Liver (tissue), 9 donors: Measurements from ENCODE around the gene SH3TC2. TPM values are rescaled to one million over a fixed set of nuclear protein-coding genes. Genes with fewer than 3 reads are reported as not detected.

Experiments used
- DNase-seq: peaks from one replicate; pipeline ENCODE4 v3.0.0-alpha.2; 2017; ENCODE audit warnings: low spot score
- H3K27ac ChIP-seq, 2 donors: one replicate each; pipeline ENCODE4 v1.7.0; 2013; ENCODE audit warnings: inconsistent platforms in 2 of 2, low read length in 2 of 2, control low read depth in 1 of 2, low read depth in 1 of 2, mild to moderate bottlenecking in 1 of 2
- H3K27me3 ChIP-seq, 4 donors: one replicate each; pipeline versions ENCODE4 v1.6.1 to v1.7.0; 2013; ENCODE audit warnings: low read length in 3 of 4, inconsistent platforms in 1 of 4, mild to moderate bottlenecking in 1 of 4, moderate library complexity in 1 of 4; ENCODE audit not compliant: control insufficient read depth in 4 of 4, insufficient read depth in 4 of 4
- H3K36me3 ChIP-seq, 4 donors: one replicate each; pipeline versions ENCODE4 v1.6.1 to v1.7.0; 2013; ENCODE audit warnings: low read length in 3 of 4, mild to moderate bottlenecking in 3 of 4, low read depth in 1 of 4, moderate library complexity in 1 of 4; ENCODE audit not compliant: control insufficient read depth in 4 of 4, insufficient read depth in 3 of 4
- H3K4me1 ChIP-seq, 4 donors: one replicate each; pipeline versions ENCODE4 v1.6.1 to v1.7.0; 2013; ENCODE audit warnings: low read length in 3 of 4, mild to moderate bottlenecking in 3 of 4, moderate library complexity in 1 of 4; ENCODE audit not compliant: control insufficient read depth in 4 of 4, insufficient read depth in 4 of 4
- H3K4me3 ChIP-seq, 3 donors: one replicate each; pipeline versions ENCODE4 v1.6.1 to v1.7.0; 2013; ENCODE audit warnings: low read length in 3 of 3, control low read depth in 1 of 3, low read depth in 1 of 3, mild to moderate bottlenecking in 1 of 3
- H3K9ac ChIP-seq, 2 donors: one replicate each; pipeline ENCODE4 v1.7.0; 2013; ENCODE audit warnings: low read length in 2 of 2, mild to moderate bottlenecking in 2 of 2, moderate library complexity in 2 of 2, control low read depth in 1 of 2, low read depth in 1 of 2
- H3K9me3 ChIP-seq, 4 donors: one replicate each; pipeline versions ENCODE4 v1.6.1 to v1.7.0; 2013; ENCODE audit warnings: low read length in 3 of 4; ENCODE audit not compliant: control insufficient read depth in 4 of 4
- CTCF ChIP-seq: fragments of 150-350 bp; IDR thresholded peaks from 2 replicates; pipeline ENCODE4 v1.5.1; 2017; ENCODE audit warnings: improper control_type of control experiment, low read depth, low read length; ENCODE audit not compliant: missing input control
- FOXA1 ChIP-seq: IDR thresholded peaks from 2 replicates; pipeline ENCODE4 v1.6.1; 2016; ENCODE audit warnings: antibody characterized with exemption
- FOXA2 ChIP-seq: IDR thresholded peaks from 2 replicates; pipeline ENCODE4 v1.6.1; 2016; ENCODE audit warnings: antibody characterized with exemption
- GABPA ChIP-seq, 2 donors: IDR thresholded peaks in 1 of 2; conservative IDR thresholded peaks in 1 of 2; 2 replicates each; pipeline ENCODE4 v1.6.1; 2016; ENCODE audit warnings: antibody characterized with exemption in 2 of 2, mild to moderate bottlenecking in 1 of 2, moderate library complexity in 1 of 2
- HNF4A ChIP-seq, 2 donors: conservative IDR thresholded peaks; 2 replicates each; pipeline ENCODE4 v1.6.1; 2016; ENCODE audit warnings: antibody characterized with exemption in 2 of 2, mild to moderate bottlenecking in 2 of 2
- HNF4G ChIP-seq: IDR thresholded peaks from 2 replicates; pipeline ENCODE4 v1.6.1; 2016; ENCODE audit warnings: antibody characterized with exemption
- NR2F2 ChIP-seq: IDR thresholded peaks from 2 replicates; pipeline ENCODE4 v1.6.1; 2016; ENCODE audit warnings: antibody characterized with exemption
- SP1 ChIP-seq: IDR thresholded peaks from 2 replicates; pipeline ENCODE4 v1.6.1; 2018; ENCODE audit warnings: antibody characterized with exemption, mild to moderate bottlenecking
- YY1 ChIP-seq: IDR thresholded peaks from 2 replicates; pipeline ENCODE4 v1.6.1; 2016; ENCODE audit warnings: antibody characterized with exemption, mild to moderate bottlenecking
- WGBS: extraction: QIAGEN DNeasy Blood & Tissue Kit; methylation state at CpG from one replicate; pipeline ENCODE4 v1.1.7; 2013; 5-methylcytosine and 5-hydroxymethylcytosine counted together
- polyA plus RNA-seq, 2 donors: library from polyadenylated mRNA; stranded (reverse) in 1 of 2; unstranded in 1 of 2; fragments of 200-250 nt in 1 of 2; fragments of >200 nt in 1 of 2; fragmentation: Nextera tagmentation in 1 of 2; extraction: Ambion mirVana in 1 of 2; gene quantifications; one replicate each; pipeline versions ENCODE4 v1.2.1 to v1.2.3, GENCODE V29; 2013 to 2015
- total RNA-seq, 2 donors: library from RNA; depleted of rRNA; stranded (reverse); fragments of >200 nt; gene quantifications; one replicate each; pipeline ENCODE4 v1.2.3, GENCODE V29; 2014
- TF ChIP-seq, protein P1 (sequence below): IDR thresholded peaks from 2 replicates; pipeline ENCODE4 v1.6.1; 2016; ENCODE audit warnings: antibody characterized with exemption
- TF ChIP-seq, protein P2 (sequence below): IDR thresholded peaks from 2 replicates; pipeline ENCODE4 v1.6.1; 2016; ENCODE audit warnings: antibody characterized with exemption
- TF ChIP-seq, protein P3 (sequence below): IDR thresholded peaks from 2 replicates; pipeline ENCODE4 v1.6.1; 2016; ENCODE audit warnings: antibody characterized with exemption, mild to moderate bottlenecking
- donor health status: healthy.
- donor health status: healthy.
- donor health status: healthy.
- donor health status: healthy.
- donor health status: healthy.

SH3TC2 gene
- total and polyA plus RNA-seq, 4 donors = 0.31 to 6.2 (median 0.57) TPM

DNA sequence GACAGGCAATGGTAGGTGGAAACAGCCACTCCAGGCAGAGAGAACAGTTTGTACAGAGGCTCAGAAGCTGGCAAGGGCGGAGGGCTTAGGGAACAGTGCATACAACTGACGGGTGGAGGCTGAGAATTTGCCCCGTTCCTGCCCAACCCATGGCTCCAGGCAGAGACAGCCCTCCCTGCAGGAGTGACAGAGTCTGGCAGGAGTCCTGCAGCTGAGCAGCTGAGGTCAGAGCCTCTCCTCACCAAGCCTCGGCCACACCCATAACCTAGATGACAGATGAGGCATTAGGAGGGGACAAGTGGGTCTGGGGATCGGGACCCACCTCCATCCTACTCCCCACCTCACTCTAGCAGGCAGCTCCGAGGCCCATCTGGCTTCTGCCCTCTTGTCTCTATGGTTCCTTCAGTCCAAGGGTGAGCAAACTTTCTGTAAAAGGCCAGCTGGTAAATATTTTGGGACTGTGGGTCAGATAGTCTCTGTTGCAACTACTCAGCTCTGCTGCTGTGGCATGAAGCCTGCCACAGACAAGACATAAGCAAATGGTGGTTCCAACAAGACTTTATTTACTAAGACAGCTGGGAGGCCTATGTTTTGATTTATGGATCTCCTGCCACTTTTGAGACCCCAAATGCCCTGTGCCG lies 83.7 kb downstream of the SH3TC2 start:
- H3K9ac ChIP-seq = no peak overlapping the region
- H3K4me3 ChIP-seq = no peak overlapping the region
- H3K36me3 ChIP-seq = no peaks in the 10 kb centered on the region
- no peaks in the 10 kb centered on the region for H3K4me1 ChIP-seq
- H3K9me3 ChIP-seq = no peaks in the 10 kb centered on the region
- H3K27ac ChIP-seq = no peak overlapping the region
- 73% methylated on average over 7 of the region's 7 CpGs for WGBS
- DNase-seq = no peak
- no peaks in the 10 kb centered on the region for H3K27me3 ChIP-seq
- TF ChIP-seq NR2F2 (no peak), SP1 (peak; percentile 4), HNF4A (conservative IDR thresholded peaks at IDR 0.05) (peak in 1 of 2 donors; percentile 40)

DNA sequence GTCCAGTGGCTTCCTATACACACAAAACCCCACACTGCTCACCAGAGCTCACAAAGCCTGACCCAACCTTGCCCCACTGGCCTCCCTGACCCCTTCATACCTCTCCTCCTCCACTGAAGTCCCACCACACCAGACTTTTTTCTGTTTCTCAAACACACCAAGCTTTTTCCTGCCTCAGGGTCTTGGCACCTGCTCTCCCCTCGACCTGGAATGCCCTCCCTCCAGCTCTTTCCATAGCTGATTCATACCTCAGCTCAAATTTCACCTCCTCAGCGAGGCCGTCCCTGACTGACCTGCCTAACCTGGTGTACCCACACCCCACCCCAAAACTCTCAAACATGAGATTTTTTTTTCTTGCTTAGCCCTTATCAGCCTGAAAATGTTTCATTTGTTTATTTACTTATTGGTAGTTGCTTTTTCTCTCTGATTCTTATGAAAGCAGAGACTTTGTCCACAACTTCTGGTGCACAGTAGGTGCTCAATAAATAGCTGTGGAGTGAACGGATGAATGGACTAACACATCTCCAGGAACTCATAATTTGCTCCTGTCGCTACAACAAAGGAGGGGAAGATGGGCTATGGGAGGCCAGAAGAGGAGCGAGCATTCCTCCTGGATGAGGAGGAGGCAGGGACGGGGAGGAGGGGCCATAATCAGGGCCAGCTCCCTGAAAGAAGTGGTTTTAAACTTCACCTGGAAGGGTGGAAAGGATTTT lies 84.3 kb downstream of the SH3TC2 start:
- Histone ChIP-seq H3K36me3 (no peaks in the 10 kb centered on the region), H3K9ac (no peak overlapping the region), H3K4me1 (no peaks in the 10 kb centered on the region), H3K4me3 (no peak overlapping the region), H3K27me3 (no peaks in the 10 kb centered on the region), H3K27ac (no peak overlapping the region), H3K9me3 (no peaks in the 10 kb centered on the region)
- no peak for DNase-seq
- TF ChIP-seq HNF4A (conservative IDR thresholded peaks at IDR 0.05) (no peak), HNF4G (no peak), FOXA2 (no peak), YY1 (no peak), FOXA1 (no peak), CTCF (no peak), SP1 (no peak), GABPA (IDR thresholded peaks at IDR 0.05 in 1 of 2, conservative IDR thresholded peaks at IDR 0.05 in 1 of 2) (no peak)
- TF ChIP-seq, protein P1, sequence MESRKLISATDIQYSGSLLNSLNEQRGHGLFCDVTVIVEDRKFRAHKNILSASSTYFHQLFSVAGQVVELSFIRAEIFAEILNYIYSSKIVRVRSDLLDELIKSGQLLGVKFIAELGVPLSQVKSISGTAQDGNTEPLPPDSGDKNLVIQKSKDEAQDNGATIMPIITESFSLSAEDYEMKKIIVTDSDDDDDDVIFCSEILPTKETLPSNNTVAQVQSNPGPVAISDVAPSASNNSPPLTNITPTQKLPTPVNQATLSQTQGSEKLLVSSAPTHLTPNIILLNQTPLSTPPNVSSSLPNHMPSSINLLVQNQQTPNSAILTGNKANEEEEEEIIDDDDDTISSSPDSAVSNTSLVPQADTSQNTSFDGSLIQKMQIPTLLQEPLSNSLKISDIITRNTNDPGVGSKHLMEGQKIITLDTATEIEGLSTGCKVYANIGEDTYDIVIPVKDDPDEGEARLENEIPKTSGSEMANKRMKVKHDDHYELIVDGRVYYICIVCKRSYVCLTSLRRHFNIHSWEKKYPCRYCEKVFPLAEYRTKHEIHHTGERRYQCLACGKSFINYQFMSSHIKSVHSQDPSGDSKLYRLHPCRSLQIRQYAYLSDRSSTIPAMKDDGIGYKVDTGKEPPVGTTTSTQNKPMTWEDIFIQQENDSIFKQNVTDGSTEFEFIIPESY = no peak
- 85% methylated on average over 7 of the region's 7 CpGs for WGBS

DNA sequence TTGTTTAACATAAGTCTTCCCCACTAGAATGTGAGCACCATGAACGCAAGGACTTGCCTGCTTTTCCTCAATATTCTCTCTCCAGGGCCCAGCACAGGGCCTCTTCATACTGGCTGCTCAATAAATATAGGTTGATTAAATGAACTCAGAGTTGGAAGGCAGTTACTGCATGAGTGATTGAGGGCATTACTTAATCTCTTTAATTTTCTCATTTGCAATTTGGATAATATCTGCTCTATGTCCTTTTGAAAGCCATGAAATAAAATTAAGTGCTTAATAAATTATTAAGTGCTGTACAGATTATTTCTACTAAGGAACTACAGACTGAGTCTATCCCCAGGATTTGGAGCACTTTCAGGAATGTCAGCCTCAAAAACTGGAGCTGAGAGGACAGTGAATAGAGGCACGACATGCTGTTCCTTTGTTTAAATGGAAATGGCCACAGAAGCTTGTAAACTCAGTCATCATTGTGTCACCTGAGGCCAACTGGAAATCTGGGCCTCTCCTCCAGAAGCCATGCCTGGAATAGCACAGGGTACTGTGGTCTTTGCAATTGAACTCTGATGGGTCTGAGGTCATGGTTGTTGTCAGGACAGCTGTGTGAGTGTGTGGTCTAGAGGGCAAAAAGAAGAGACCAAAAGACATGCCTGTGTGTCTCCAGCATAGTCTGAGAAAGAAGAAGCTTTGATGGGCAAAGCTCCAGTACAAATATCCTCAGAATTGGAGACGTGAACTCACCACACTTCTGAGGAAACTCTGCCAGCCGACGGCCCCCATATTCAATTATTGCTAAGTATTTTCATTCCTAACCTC lies 86.1 kb downstream of the SH3TC2 start:
- Histone ChIP-seq H3K4me1 (peaks cover 0 to 2% (median 0%) of the 10 kb centered on the region in 4 donors), H3K9me3 (no peaks in the 10 kb centered on the region), H3K36me3 (no peaks in the 10 kb centered on the region), H3K27ac (no peak overlapping the region), H3K27me3 (no peaks in the 10 kb centered on the region), H3K4me3 (no peak overlapping the region), H3K9ac (no peak overlapping the region)
- no peak for DNase-seq
- TF ChIP-seq, protein P2, sequence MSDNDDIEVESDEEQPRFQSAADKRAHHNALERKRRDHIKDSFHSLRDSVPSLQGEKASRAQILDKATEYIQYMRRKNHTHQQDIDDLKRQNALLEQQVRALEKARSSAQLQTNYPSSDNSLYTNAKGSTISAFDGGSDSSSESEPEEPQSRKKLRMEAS = no peak
- TF ChIP-seq SP1 (no peak), HNF4G (no peak), GABPA (IDR thresholded peaks at IDR 0.05 in 1 of 2, conservative IDR thresholded peaks at IDR 0.05 in 1 of 2) (no peak)
- TF ChIP-seq, protein P3, sequence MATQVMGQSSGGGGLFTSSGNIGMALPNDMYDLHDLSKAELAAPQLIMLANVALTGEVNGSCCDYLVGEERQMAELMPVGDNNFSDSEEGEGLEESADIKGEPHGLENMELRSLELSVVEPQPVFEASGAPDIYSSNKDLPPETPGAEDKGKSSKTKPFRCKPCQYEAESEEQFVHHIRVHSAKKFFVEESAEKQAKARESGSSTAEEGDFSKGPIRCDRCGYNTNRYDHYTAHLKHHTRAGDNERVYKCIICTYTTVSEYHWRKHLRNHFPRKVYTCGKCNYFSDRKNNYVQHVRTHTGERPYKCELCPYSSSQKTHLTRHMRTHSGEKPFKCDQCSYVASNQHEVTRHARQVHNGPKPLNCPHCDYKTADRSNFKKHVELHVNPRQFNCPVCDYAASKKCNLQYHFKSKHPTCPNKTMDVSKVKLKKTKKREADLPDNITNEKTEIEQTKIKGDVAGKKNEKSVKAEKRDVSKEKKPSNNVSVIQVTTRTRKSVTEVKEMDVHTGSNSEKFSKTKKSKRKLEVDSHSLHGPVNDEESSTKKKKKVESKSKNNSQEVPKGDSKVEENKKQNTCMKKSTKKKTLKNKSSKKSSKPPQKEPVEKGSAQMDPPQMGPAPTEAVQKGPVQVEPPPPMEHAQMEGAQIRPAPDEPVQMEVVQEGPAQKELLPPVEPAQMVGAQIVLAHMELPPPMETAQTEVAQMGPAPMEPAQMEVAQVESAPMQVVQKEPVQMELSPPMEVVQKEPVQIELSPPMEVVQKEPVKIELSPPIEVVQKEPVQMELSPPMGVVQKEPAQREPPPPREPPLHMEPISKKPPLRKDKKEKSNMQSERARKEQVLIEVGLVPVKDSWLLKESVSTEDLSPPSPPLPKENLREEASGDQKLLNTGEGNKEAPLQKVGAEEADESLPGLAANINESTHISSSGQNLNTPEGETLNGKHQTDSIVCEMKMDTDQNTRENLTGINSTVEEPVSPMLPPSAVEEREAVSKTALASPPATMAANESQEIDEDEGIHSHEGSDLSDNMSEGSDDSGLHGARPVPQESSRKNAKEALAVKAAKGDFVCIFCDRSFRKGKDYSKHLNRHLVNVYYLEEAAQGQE = no peak
- 89% methylated on average over 5 of the region's 5 CpGs for WGBS
